MCF 10A (cell line): ENCODE data around the gene SMIM21. TPM values are rescaled to one million over a fixed set of nuclear protein-coding genes. Genes with fewer than 3 reads are reported as not detected.

Experiments used
- BruUV-seq: library from RNA; stranded (reverse); fragments of 400-500 nt; replicated peaks from 2 replicates; lab custom pipeline; 2021; lab: Mats Ljungman, UMichigan
- CTCF ChIA-PET: fragments of 300-600 bp; sonication (Branson Sonifier 250); formaldehyde crosslinking; extraction: SDS; loops from one replicate; lab custom pipeline; 2021; ENCODE audit warnings: antibody characterized with exemption, inconsistent platforms; lab: Yijun Ruan, JAX
- POLR2A ChIA-PET: fragments of 300-600, 350-650 bp; sonication (Branson Sonifier 250); formaldehyde crosslinking; extraction: SDS; loops from one replicate; lab custom pipeline; 2020; ENCODE audit warnings: antibody characterized with exemption, inconsistent platforms; lab: Yijun Ruan, JAX
- DNase-seq: peaks from one replicate; pipeline ENCODE4 v3.0.0-alpha.2; 2018; ENCODE audit not compliant: unreplicated experiment
- H3K27ac Mint-ChIP-seq: one replicate; pipeline ENCODE4 v1.8.0; 2022; ENCODE audit warnings: mild to moderate bottlenecking, low read depth, mixed read lengths; ENCODE audit not compliant: unreplicated experiment
- H3K27me3 Mint-ChIP-seq: one replicate; pipeline ENCODE4 v1.8.0; 2022; ENCODE audit warnings: mixed read lengths; ENCODE audit not compliant: insufficient read depth, unreplicated experiment
- H3K36me3 Mint-ChIP-seq: one replicate; pipeline ENCODE4 v1.8.0; 2022; ENCODE audit warnings: mild to moderate bottlenecking, moderate library complexity, mixed read lengths; ENCODE audit not compliant: insufficient read depth, unreplicated experiment
- H3K4me1 Mint-ChIP-seq: one replicate; pipeline ENCODE4 v1.8.0; 2022; ENCODE audit warnings: mixed read lengths; ENCODE audit not compliant: insufficient read depth, unreplicated experiment
- H3K4me3 Mint-ChIP-seq: one replicate; pipeline ENCODE4 v1.8.0; 2022; ENCODE audit warnings: mild to moderate bottlenecking, moderate library complexity, mixed read lengths; ENCODE audit not compliant: unreplicated experiment
- H3K9me3 Mint-ChIP-seq: one replicate; pipeline ENCODE4 v1.8.0; 2022; ENCODE audit warnings: mixed read lengths; ENCODE audit not compliant: unreplicated experiment
- intact Hi-C: fragments of 100-400 bp; cut with micrococcal nuclease; formaldehyde crosslinking; loops from 2 replicates; pipeline ENCODE4 v1.14.1; 2022
- total RNA-seq: library from RNA; stranded (reverse); gene quantifications from 2 replicates; pipeline ENCODE4 v1.2.3, GENCODE V29; 2022
- TF ChIP-seq, protein P1 (sequence below): fragments of 200-600 bp; IDR thresholded peaks from one replicate; pipeline ENCODE4 v1.8.0; 2022; ENCODE audit warnings: antibody characterized with exemption, mild to moderate bottlenecking; ENCODE audit not compliant: unreplicated experiment

SMIM21 gene
- total RNA-seq, 1 experiment from 2014 or later, result not detected

DNA sequence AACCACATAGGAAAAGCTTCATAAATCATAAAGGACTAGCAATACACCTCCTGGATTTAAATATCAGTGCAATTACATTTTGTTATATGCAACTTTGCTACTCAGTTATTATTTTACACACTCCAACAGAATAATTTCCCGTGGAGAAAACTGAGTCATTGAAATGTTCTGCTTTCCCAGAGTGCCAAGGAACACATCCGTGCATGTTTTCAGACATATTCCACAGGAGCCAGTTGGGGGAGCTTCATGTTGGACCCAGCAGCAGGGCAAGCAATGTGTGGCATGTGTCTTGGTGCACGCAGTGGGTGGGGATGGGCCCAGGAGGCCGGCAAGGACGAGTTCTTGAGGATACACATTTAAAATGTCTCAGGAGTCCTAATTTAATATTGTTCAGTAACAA lies 14.4 kb upstream of the SMIM21 start:
- H3K4me3 Mint-ChIP-seq, result no peak overlapping the region
- no peak for DNase-seq
- TF ChIP-seq, protein P1, sequence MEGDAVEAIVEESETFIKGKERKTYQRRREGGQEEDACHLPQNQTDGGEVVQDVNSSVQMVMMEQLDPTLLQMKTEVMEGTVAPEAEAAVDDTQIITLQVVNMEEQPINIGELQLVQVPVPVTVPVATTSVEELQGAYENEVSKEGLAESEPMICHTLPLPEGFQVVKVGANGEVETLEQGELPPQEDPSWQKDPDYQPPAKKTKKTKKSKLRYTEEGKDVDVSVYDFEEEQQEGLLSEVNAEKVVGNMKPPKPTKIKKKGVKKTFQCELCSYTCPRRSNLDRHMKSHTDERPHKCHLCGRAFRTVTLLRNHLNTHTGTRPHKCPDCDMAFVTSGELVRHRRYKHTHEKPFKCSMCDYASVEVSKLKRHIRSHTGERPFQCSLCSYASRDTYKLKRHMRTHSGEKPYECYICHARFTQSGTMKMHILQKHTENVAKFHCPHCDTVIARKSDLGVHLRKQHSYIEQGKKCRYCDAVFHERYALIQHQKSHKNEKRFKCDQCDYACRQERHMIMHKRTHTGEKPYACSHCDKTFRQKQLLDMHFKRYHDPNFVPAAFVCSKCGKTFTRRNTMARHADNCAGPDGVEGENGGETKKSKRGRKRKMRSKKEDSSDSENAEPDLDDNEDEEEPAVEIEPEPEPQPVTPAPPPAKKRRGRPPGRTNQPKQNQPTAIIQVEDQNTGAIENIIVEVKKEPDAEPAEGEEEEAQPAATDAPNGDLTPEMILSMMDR, result no peak
- H3K36me3 Mint-ChIP-seq, result no peaks in the 10 kb centered on the region
- no peaks in the 10 kb centered on the region for H3K4me1 Mint-ChIP-seq
- H3K27me3 Mint-ChIP-seq, result no peaks in the 10 kb centered on the region
- H3K27ac Mint-ChIP-seq, result no peak overlapping the region
- ChIA-PET CTCF (no interaction called here), POLR2A (no interaction called here)
- intact Hi-C loops, result no loop called here
- no peaks in the 10 kb centered on the region for H3K9me3 Mint-ChIP-seq
- no TSS peak for BruUV-seq

DNA sequence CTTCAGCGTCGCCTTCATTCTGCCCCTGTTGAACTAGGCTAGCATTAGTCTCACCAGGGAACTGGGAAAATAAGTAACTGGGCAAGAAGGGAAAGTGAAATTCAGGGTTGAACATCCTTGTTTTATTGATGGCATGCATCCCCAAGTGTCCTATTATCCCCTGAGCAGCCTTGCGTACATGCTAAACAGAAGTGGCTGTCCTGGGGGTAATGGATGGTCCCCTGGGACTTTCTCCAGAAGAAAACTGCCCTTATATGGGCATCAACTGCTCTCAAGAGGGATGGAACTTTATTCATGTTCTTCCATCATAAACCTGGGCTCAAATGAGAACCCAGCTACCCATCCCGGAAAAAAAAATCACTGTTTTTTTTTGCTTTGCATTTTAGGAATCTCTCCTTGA lies 11.8 kb upstream of the SMIM21 start:
- no peak for DNase-seq
- H3K27me3 Mint-ChIP-seq, result no peaks in the 10 kb centered on the region
- BruUV-seq, result no TSS peak
- ChIA-PET POLR2A (no interaction called here), CTCF (no interaction called here)
- H3K27ac Mint-ChIP-seq, result no peak overlapping the region
- TF ChIP-seq, protein P1, result no peak
- H3K36me3 Mint-ChIP-seq, result no peaks in the 10 kb centered on the region
- H3K4me1 Mint-ChIP-seq, result no peaks in the 10 kb centered on the region
- H3K9me3 Mint-ChIP-seq, result no peaks in the 10 kb centered on the region
- intact Hi-C loops, result no loop called here
- no peak overlapping the region for H3K4me3 Mint-ChIP-seq

DNA sequence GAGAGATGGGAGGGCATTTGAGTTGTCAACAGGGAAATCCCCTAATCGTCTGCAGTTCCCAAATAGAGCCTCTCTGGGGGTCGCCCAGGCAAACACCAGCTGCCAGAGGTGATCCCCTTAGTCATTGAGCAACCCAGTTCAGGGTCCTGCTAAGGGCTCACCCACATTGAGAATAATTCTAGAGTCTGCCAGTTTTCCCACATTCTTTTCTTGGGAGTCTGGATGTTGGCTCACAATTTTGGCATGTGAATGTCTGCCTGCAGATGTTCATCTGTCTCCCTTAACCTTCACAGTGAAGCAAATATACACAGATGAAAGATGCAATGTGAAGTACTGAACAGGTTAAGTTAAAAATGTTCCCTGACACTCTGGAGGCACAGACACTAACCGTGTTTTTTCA lies 11.4 kb upstream of the SMIM21 start:
- Mint-ChIP-seq H3K27ac (no peak overlapping the region), H3K4me1 (no peaks in the 10 kb centered on the region), H3K36me3 (no peaks in the 10 kb centered on the region), H3K4me3 (no peak overlapping the region), H3K27me3 (no peaks in the 10 kb centered on the region), H3K9me3 (no peaks in the 10 kb centered on the region)
- BruUV-seq, result no TSS peak
- TF ChIP-seq, protein P1, result no peak
- ChIA-PET CTCF (no interaction called here), POLR2A (no interaction called here)
- DNase-seq, result no peak
- intact Hi-C loops, result no loop called here

DNA sequence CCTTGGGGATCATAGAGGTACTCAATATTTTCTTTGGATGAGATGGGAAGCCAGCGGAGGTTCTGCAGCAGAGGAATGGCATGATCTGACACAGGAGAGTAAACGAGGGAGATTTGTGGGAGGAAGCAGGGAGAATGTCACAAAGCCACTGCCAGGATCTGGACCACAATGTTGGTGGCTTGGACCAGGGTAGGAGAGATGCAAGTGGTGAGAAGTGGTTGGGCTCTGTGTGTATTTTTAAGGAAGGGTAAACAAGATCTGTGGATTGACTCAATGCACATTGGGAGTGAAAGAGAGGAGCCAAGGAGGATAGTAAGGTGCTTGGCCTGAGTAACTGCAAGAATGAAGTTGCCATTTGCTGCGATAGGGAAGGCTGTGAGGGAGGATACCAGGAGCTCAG lies 10.5 kb upstream of the SMIM21 start:
- CTCF ChIA-PET, result no interaction called here
- intact Hi-C loops, result no loop called here
- no peaks in the 10 kb centered on the region for H3K4me1 Mint-ChIP-seq
- no peak overlapping the region for H3K27ac Mint-ChIP-seq
- H3K27me3 Mint-ChIP-seq, result no peaks in the 10 kb centered on the region
- no peaks in the 10 kb centered on the region for H3K9me3 Mint-ChIP-seq
- no peak for DNase-seq
- TF ChIP-seq, protein P1, result no peak
- H3K36me3 Mint-ChIP-seq, result no peaks in the 10 kb centered on the region
- H3K4me3 Mint-ChIP-seq, result no peak overlapping the region
- POLR2A ChIA-PET, result no interaction called here
- no TSS peak for BruUV-seq
